ENCODE results near the gene USP4. TPM values are rescaled to one million over a fixed set of nuclear protein-coding genes. Genes with fewer than 3 reads are reported as not detected.

Gene USP4, protein sequence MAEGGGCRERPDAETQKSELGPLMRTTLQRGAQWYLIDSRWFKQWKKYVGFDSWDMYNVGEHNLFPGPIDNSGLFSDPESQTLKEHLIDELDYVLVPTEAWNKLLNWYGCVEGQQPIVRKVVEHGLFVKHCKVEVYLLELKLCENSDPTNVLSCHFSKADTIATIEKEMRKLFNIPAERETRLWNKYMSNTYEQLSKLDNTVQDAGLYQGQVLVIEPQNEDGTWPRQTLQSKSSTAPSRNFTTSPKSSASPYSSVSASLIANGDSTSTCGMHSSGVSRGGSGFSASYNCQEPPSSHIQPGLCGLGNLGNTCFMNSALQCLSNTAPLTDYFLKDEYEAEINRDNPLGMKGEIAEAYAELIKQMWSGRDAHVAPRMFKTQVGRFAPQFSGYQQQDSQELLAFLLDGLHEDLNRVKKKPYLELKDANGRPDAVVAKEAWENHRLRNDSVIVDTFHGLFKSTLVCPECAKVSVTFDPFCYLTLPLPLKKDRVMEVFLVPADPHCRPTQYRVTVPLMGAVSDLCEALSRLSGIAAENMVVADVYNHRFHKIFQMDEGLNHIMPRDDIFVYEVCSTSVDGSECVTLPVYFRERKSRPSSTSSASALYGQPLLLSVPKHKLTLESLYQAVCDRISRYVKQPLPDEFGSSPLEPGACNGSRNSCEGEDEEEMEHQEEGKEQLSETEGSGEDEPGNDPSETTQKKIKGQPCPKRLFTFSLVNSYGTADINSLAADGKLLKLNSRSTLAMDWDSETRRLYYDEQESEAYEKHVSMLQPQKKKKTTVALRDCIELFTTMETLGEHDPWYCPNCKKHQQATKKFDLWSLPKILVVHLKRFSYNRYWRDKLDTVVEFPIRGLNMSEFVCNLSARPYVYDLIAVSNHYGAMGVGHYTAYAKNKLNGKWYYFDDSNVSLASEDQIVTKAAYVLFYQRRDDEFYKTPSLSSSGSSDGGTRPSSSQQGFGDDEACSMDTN
- polyA plus RNA-seq (ENCODE audit: low read depth in 6 of 6), result 10 to 100 TPM; 52.5 to 81.7 (median 60.9) TPM

DNA sequence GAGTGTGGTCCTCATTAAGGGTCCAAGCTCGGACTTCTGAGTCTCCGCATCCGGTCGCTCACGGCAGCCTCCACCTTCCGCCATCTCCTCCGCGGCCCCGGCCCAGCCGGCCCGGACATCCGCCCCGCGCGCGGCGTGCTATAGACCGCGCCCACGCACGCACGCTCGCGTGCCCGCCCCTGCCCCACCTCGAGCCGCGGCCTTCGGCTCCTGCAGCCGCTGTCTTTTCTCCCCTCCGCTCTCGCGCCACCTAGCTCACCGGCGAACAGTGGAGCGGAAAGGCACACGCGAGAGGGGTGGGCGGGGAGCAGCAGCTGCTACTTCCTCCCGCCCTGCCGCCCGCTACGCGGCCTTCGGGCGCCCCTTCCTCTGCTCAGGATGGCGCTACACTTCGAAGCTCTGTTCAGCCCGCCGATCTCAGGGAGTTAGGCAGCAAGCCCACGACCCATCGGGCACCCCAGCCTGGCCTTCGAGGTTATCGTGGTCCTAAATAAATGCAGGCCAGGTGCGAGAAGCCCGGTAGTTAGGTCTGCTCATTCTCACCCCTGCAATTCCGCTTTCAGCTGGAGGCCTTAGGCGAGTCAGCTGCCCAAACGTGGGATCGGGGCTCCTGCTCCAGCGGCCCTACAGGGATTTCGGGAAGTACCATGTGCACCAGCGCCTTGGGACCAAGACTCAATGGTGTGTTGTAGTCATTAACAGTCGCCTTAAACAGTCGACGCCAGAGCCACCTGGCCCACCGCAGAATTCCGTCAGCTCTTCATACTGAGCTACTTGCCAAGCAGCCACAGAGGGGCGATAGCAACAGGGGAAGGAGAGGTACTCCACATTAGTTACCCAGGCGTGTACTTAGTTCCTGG is at the start of gene USP4:
USP4 (minus strand) TSS at position 113 of the 860 bp plus-strand sequence; CDS start at position 84, 29 bp downstream.
- peak; percentile 94 for DNase-seq
- Mint-ChIP-seq H3K27ac (peak within 1 kb of the TSS; percentile 97 to 99 (median 98)), H3K9me3 (peaks cover 0 to 2% (median 0%) of the 10 kb centered on the region in 7 donors), H3K27me3 (no peaks in the 10 kb centered on the region), H3K4me3 (peak within 1 kb of the TSS; percentile 86 to 98 (median 96)), H3K4me1 (peaks cover 46 to 73% (median 68%) of the 10 kb centered on the region in 3 donors), H3K36me3 (no peaks in the 10 kb centered on the region)
- peak; percentile 83 to 84 for ATAC-seq (ENCODE audit: low read depth in 2 of 2)

DNA sequence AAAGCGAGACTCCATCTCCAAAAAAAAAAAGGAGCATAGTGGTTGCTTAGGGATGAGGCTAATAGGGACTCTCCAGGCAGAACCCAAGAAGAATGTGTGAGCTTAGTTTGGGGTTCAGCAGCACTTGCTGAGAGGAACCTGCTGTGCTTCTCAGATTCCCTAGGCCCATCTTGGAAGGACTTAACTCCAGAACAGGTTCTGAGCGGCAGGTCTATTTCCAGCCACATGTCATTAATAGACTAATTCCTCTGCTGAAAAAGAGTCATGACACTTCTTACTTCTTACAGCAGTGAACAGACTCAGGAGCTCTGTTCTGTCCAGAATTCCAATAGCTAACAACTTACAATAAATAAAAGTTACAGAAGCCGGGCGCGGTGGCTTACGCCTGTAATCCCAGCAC is 49.4 kb upstream of the USP4 start:
- Mint-ChIP-seq H3K27me3 (no peaks in the 10 kb centered on the region), H3K27ac (peak overlapping the region in 3 of 6 donors; percentile 32 to 87 (median 82)), H3K36me3 (peaks cover 0 to 8% of the 10 kb centered on the region in 2 donors), H3K9me3 (no peaks in the 10 kb centered on the region), H3K4me1 (peaks cover 37 to 81% (median 53%) of the 10 kb centered on the region in 3 donors), H3K4me3 (no peak overlapping the region)
- no peak for ATAC-seq (ENCODE audit: low read depth in 2 of 2)
- no peak for DNase-seq

DNA sequence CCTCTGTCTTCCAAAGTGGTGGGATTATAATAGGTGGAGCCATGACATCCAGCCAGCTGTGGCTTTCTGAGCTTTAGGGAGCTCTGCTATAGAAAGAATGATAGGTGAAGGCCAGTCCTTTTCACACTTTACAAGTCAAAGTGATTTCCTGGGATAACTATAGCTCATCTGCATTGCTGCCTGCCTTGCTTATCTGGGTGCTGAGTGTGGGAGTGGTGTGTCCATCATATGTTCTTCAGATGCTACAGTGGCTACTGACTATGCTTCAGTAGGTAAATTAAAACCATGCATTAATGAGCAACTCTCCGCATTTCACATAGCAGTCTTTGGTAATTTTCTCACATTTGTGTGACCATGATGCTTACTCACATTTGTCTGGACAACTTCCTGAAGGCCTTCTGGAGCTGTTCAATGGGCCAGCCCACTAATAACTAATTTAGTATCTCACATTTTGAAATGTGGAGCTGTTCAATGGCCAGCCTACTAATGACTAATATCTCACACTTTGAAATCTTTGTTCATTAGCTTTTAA is 48.5 kb upstream of the USP4 start:
- H3K4me1 Mint-ChIP-seq, result peaks cover 40 to 81% (median 58%) of the 10 kb centered on the region in 3 donors
- peaks cover 0 to 8% of the 10 kb centered on the region in 2 donors for H3K36me3 Mint-ChIP-seq
- peak overlapping the region in 2 of 8 donors; percentile 19 to 35 for H3K4me3 Mint-ChIP-seq
- no peaks in the 10 kb centered on the region for H3K27me3 Mint-ChIP-seq
- peak overlapping the region in 3 of 6 donors; percentile 26 to 82 (median 54) for H3K27ac Mint-ChIP-seq
- no peaks in the 10 kb centered on the region for H3K9me3 Mint-ChIP-seq
- ATAC-seq (ENCODE audit: low read depth in 2 of 2) (no peak), DNase-seq (no peak)

DNA sequence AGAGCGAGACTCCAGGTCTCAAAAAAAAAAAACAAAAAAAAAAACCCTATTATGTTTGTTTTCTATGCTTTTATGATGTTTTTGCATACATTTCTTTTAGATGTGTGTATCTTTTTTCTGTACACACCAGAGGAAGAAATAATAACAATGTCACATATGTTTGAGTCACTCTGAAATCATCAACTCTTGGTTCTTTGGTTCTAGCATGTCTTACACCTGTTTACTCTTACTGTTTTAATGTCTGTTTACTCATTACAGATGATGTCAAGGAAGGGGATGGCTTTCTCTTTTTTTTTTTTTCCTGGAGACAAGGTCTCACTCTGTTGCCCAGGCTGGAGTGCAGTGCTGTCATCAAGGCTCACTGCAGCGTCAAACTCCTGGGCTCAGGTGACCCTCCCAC is 47.9 kb upstream of the USP4 start:
- ATAC-seq (ENCODE audit: low read depth in 2 of 2), result no peak

DNA sequence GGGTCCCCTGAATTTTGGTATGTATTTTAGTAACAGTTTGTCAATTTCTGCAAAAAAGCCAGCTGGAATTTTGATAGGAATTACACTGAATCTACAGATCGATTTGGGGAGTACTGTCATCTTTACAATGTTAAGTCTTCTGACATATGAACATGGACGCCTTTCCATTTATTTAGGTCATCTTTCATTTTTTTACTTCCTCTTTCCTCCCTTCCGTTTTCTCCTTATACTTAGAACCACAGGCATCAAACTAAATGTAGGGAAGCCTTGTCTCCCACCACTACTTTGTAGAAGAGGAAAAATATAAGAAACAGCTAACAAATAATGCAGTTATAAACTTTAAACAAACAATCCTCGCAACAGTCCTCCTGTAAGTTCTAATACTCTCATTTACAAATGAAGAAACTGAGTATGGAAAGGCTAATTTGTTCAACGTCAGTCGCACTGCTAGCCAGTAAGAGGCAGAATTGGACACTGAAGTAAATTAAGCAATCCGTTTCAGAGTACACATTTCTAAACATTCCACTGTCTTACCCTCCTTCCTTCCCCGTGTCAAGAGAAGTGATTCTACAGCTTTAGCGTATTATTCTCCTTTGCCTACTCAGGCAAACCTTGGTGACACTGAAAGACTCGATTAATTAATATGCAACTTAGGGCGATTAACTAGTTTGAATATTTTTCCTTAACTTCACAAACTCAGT is 46.4 kb upstream of the USP4 start:
- ATAC-seq (ENCODE audit: low read depth in 2 of 2) (peak; percentile 72 to 73), DNase-seq (peak; percentile 12)
- Mint-ChIP-seq H3K27ac (peak overlapping the region in 5 of 6 donors; percentile 31 to 86 (median 78)), H3K9me3 (no peaks in the 10 kb centered on the region), H3K36me3 (peaks cover 0 to 8% of the 10 kb centered on the region in 2 donors), H3K4me3 (peak overlapping the region in 7 of 8 donors; percentile 6 to 78 (median 58)), H3K4me1 (peaks cover 35 to 78% (median 59%) of the 10 kb centered on the region in 3 donors), H3K27me3 (no peaks in the 10 kb centered on the region)

More for the DNA sequence above, 47.9 kb upstream of the USP4 start:
- Mint-ChIP-seq H3K36me3 (peaks cover 0 to 8% of the 10 kb centered on the region in 2 donors), H3K4me1 (peaks cover 39 to 81% (median 58%) of the 10 kb centered on the region in 3 donors), H3K9me3 (no peaks in the 10 kb centered on the region), H3K4me3 (peak overlapping the region in 2 of 8 donors; percentile 35 to 51), H3K27ac (peak overlapping the region in 4 of 6 donors; percentile 26 to 82 (median 60)), H3K27me3 (no peaks in the 10 kb centered on the region)
- DNase-seq, result no peak

DNA sequence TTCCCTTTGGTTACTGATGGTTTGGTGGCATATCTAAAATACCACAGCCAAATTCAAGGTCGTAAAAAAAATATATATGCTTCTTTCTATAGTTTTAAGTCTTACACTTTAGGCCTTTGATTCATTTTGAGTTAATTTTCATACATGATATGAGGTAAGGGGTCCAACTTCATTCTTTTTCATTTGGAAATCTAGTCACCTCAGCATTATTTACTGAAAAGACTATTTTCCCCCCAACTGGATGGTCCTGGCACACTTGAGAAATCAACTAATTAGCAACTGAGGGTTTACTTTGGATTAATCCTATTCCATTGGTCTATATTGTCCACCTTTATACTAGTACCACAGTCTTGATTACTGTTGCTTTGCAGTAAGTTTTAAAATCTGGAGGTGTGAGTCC is 45.8 kb upstream of the USP4 start:
- Mint-ChIP-seq H3K36me3 (peaks cover 0 to 8% of the 10 kb centered on the region in 2 donors), H3K27ac (peak overlapping the region in 5 of 6 donors; percentile 6 to 86 (median 70)), H3K4me3 (peak overlapping the region in 6 of 8 donors; percentile 6 to 78 (median 55)), H3K27me3 (no peaks in the 10 kb centered on the region), H3K9me3 (no peaks in the 10 kb centered on the region), H3K4me1 (peaks cover 35 to 80% (median 59%) of the 10 kb centered on the region in 3 donors)
- DNase-seq, result no peak
- ATAC-seq (ENCODE audit: low read depth in 2 of 2), result no peak

DNA sequence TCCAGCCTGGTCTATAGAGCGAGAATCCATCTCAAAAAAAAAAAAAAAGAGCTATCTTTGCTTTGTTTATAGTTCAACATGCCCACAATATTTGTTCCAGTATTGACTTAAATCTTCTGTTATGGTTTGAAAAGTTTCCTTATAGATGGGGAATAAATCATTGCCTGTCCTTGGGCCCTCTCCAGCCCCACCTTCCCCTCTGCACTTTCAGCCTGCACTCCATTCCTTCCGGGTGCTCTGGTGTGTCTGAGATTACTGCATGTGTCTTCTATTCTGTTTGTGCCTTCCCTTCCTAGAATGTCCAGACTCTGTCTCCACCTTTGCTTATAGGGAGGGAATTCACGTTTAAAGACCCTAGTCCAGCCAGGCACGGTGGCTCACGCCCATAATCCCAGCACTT is 43.5 kb upstream of the USP4 start:
- peak overlapping the region in 2 of 8 donors; percentile 9 to 72 for H3K4me3 Mint-ChIP-seq
- H3K27ac Mint-ChIP-seq, result peak overlapping the region in 4 of 6 donors; percentile 75 to 92 (median 82)
- peaks cover 41 to 83% (median 69%) of the 10 kb centered on the region in 3 donors for H3K4me1 Mint-ChIP-seq
- DNase-seq, result no peak
- peaks cover 4 to 11% of the 10 kb centered on the region in 2 donors for H3K36me3 Mint-ChIP-seq
- peaks cover 0 to 3% (median 0%) of the 10 kb centered on the region in 7 donors for H3K9me3 Mint-ChIP-seq
- ATAC-seq (ENCODE audit: low read depth in 2 of 2), result no peak
- no peaks in the 10 kb centered on the region for H3K27me3 Mint-ChIP-seq

DNA sequence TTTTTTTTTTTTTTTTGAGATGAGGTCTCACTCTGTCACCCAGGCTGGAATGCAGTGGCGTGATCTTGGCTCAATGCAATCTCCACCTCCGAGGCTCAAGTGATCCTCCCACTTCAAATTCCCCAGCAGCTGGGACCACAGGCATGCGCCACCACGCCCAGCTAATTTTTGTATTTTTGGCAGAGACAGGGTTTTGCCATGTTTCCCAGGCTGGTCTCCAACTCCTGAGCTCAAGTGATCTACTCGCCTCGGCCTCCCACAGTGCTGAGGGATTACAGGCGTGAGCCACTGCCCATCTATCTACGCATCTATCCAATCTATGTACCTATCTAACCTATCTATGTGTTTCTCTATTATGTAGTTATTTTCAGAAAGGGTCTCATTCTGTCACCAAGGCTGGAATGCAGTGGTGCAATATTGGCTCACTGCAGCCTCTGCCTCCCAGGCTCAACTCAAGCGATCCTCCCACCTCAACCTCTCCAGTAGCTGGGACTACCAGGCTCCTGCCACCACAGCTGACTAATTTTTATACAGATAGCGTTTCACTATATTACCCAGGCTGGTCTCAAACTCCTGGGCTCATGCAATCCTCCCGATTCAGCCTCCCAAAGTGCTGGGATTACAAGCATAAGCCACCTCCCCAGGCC is 38.5 kb upstream of the USP4 start:
- H3K4me1 Mint-ChIP-seq, result peaks cover 29 to 82% (median 53%) of the 10 kb centered on the region in 3 donors
- no peaks in the 10 kb centered on the region for H3K27me3 Mint-ChIP-seq
- ATAC-seq (ENCODE audit: low read depth in 2 of 2) (no peak), DNase-seq (no peak)
- peaks cover 10 to 13% of the 10 kb centered on the region in 2 donors for H3K36me3 Mint-ChIP-seq
- H3K27ac Mint-ChIP-seq, result peak overlapping the region in 3 of 6 donors; percentile 60 to 86 (median 84)
- peak overlapping the region in 4 of 8 donors; percentile 9 to 47 (median 32) for H3K4me3 Mint-ChIP-seq
- peaks cover 0 to 5% (median 2%) of the 10 kb centered on the region in 7 donors for H3K9me3 Mint-ChIP-seq

DNA sequence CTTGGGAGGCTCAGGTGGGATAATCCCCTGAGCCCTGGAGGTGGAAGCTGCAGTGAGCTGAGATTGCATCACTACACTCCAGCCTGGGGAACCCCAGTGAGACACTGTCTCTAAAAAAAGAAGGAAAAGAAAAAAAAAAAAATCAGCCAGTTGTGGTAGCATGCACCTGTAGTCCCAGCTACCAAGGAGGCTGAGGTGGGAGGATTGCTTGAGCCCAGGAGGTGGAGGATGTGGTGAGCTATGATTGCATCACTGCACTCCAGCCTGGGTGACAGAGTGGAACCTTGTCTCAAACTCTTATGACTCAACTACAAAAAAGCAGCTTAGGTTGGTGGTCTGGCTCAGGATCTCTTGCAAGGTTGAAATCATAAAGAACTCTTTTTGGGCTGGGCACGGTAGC is 37.6 kb upstream of the USP4 start:
- Mint-ChIP-seq H3K36me3 (peaks cover 10 to 14% of the 10 kb centered on the region in 2 donors), H3K27ac (peak overlapping the region in 2 of 6 donors; percentile 60 to 65), H3K4me1 (peaks cover 35 to 82% (median 50%) of the 10 kb centered on the region in 3 donors), H3K9me3 (peaks cover 0 to 5% (median 2%) of the 10 kb centered on the region in 7 donors), H3K27me3 (no peaks in the 10 kb centered on the region), H3K4me3 (peak overlapping the region in 1 of 8 donors; percentile 39)
- peak; percentile 32 to 42 for ATAC-seq (ENCODE audit: low read depth in 2 of 2)
- no peak for DNase-seq

DNA sequence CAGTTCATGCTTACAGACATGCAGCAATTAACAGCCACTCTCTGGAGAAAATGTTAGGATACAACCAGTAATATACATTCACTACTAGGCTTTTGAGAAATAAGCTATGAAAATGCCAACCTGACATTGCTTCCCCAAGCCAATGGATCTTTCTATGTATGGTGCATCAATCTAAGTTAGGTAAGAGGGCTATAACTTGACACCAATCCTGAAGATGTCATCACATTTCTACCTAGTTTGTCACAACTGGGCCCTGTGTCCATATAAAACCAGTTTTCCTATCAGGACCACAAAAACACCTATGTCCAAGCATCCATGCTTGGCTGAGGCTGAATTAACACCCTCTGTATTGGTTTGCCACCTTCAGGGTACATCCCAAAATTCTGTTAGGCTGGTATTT is 32.1 kb upstream of the USP4 start:
- H3K4me3 Mint-ChIP-seq, result no peak overlapping the region
- H3K9me3 Mint-ChIP-seq, result no peaks in the 10 kb centered on the region
- no peak for DNase-seq
- H3K36me3 Mint-ChIP-seq, result peaks cover 5 to 8% of the 10 kb centered on the region in 2 donors
- H3K4me1 Mint-ChIP-seq, result peaks cover 20 to 57% (median 28%) of the 10 kb centered on the region in 3 donors
- no peak for ATAC-seq (ENCODE audit: low read depth in 2 of 2)
- H3K27me3 Mint-ChIP-seq, result no peaks in the 10 kb centered on the region
- peak overlapping the region in 2 of 6 donors; percentile 37 to 68 for H3K27ac Mint-ChIP-seq

DNA sequence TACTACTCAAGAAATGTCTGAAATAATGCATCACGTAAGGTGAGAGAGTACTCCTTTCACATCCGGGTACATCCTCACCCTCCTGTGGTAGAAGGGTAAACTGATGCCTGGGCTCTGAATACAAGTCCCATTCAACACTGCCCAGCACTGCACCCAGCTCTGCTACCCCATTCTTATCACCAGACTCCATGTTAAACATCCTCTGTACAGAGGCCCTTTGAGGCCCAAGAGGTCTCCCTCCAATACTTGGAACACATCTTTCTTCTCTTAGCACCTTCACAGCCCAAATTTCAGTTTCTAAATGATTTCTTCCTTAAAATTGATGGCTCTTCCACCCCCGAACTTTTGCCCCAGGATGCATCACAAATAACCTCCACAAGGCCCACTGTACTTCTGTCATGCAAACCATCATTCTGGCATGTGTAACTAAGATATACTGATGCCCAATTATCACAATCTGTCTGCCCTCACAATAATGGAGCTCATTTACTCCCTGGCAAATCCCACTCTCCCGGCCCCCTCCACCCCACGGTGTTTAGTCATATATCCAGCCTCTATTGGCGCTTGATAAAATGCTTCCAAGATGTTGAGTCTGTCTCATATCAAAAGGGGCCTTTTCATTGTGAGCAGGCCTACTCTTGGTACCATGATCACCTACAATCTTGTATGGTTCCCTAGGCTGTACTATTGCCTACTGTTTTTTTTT is 30.9 kb upstream of the USP4 start:
- no peaks in the 10 kb centered on the region for H3K9me3 Mint-ChIP-seq
- peak overlapping the region in 5 of 6 donors; percentile 3 to 76 (median 68) for H3K27ac Mint-ChIP-seq
- no peak for ATAC-seq (ENCODE audit: low read depth in 2 of 2)

More for the DNA sequence above, 30.9 kb upstream of the USP4 start:
- Mint-ChIP-seq H3K4me1 (peaks cover 20 to 47% (median 23%) of the 10 kb centered on the region in 3 donors), H3K36me3 (peaks cover 5 to 14% of the 10 kb centered on the region in 2 donors), H3K4me3 (no peak overlapping the region), H3K27me3 (no peaks in the 10 kb centered on the region)
- no peak for DNase-seq

Data from naive B cell (primary cell).